Vagina (tissue), 2 donors: ENCODE measurements around the gene NKTR. TPM values are rescaled to one million over a fixed set of nuclear protein-coding genes. Genes with fewer than 3 reads are reported as not detected.

ENCODE experiments used
- DNase-seq, 2 donors: peaks; one replicate each; pipeline ENCODE4 v3.0.0-alpha.2; 2017; ENCODE audit errors: extremely low spot score in 2 of 2
- H3K27ac ChIP-seq: fragments of 200-600 bp; sonication (generic); one replicate; pipeline ENCODE4 v1.5.1; 2019
- H3K27me3 ChIP-seq: fragments of 200-600 bp; sonication (generic); one replicate; pipeline ENCODE4 v1.5.1; 2019
- H3K36me3 ChIP-seq, 2 donors: fragments of 200-600 bp; sonication (generic); one replicate each; pipeline ENCODE4 v1.5.1; 2017 to 2019
- H3K4me1 ChIP-seq: fragments of 200-600 bp; sonication (generic); one replicate; pipeline ENCODE4 v1.5.1; 2019
- H3K4me3 ChIP-seq, 2 donors: fragments of 200-600 bp; sonication (generic); 1 replicate in 1 of 2; 2 replicates in 1 of 2; pipeline ENCODE4 v1.5.1; 2016 to 2019
- H3K9me3 ChIP-seq: fragments of 200-600 bp; sonication (generic); one replicate; pipeline ENCODE4 v1.5.1; 2019
- CTCF ChIP-seq, 3 experiments: fragments of 450-650 bp in 2 of 3; fragments of 200-600 bp in 1 of 3; sonication (generic) in 1 of 3; IDR thresholded peaks; one replicate each; pipeline ENCODE4 v1.5.1; 2017 to 2019; ENCODE audit warnings: antibody characterized with exemption in 3 of 3, mild to moderate bottlenecking in 2 of 3, moderate library complexity in 2 of 3
- POLR2A ChIP-seq, 2 donors: fragments of 450-650 bp; IDR thresholded peaks; one replicate each; pipeline ENCODE4 v1.6.1; 2017; ENCODE audit warnings: antibody characterized with exemption in 2 of 2, mild to moderate bottlenecking in 2 of 2, moderate library complexity in 2 of 2
- POLR2AphosphoS5 ChIP-seq, 2 donors: sonication (generic); formaldehyde crosslinking; IDR thresholded peaks; one replicate each; pipeline ENCODE4 v1.9.0; 2017; ENCODE audit warnings: antibody characterized with exemption in 2 of 2, mild to moderate bottlenecking in 2 of 2, low read depth in 1 of 2; ENCODE audit not compliant: insufficient read depth in 1 of 2
- intact Hi-C: fragments of 100-400 bp; cut with DNase I; formaldehyde crosslinking; loops from one replicate; pipeline ENCODE4 v1.15.1; 2023
- total RNA-seq: library from RNA; depleted of rRNA; stranded (reverse); fragments of >200 nt; gene quantifications from one replicate; pipeline ENCODE4 v1.2.3, GENCODE V29; 2016

The NKTR gene
- total RNA-seq, 1 donor from 2014 or later = 128 TPM

GRCh38 chr3:42635111-42635510 is 34.6 kb downstream of the NKTR start:
- intact Hi-C loops = no loop called here
- peaks cover 11 to 89% of the 10 kb centered on the region in 2 donors for H3K36me3 ChIP-seq
- no peak for DNase-seq

GRCh38 chr3:42637001-42637400 is 36.5 kb downstream of the NKTR start:
- H3K9me3 ChIP-seq = no peaks in the 10 kb centered on the region
- no peak for DNase-seq
- no peak overlapping the region for H3K27ac ChIP-seq
- H3K4me1 ChIP-seq = no peaks in the 10 kb centered on the region
- H3K4me3 ChIP-seq = no peak overlapping the region
- H3K36me3 ChIP-seq = peaks cover 11 to 95% of the 10 kb centered on the region in 2 donors
- no peaks in the 10 kb centered on the region for H3K27me3 ChIP-seq
- intact Hi-C loops = no loop called here
- TF ChIP-seq POLR2A (IDR thresholded peaks at IDR 0.05) = no peak
- no peak for TF ChIP-seq CTCF (IDR thresholded peaks at IDR 0.05)
- no peak for TF ChIP-seq POLR2AphosphoS5 (IDR thresholded peaks at IDR 0.05; ENCODE audit: insufficient read depth in 1 of 2, low read depth in 1 of 2)

More at GRCh38 chr3:42635111-42635510, 34.6 kb downstream of the NKTR start:
- Histone ChIP-seq H3K4me3 (no peak overlapping the region), H3K27me3 (no peaks in the 10 kb centered on the region), H3K9me3 (no peaks in the 10 kb centered on the region), H3K4me1 (no peaks in the 10 kb centered on the region), H3K27ac (no peak overlapping the region)
- TF ChIP-seq CTCF (IDR thresholded peaks at IDR 0.05) (no peak), POLR2AphosphoS5 (IDR thresholded peaks at IDR 0.05; ENCODE audit: insufficient read depth in 1 of 2, low read depth in 1 of 2) (no peak), POLR2A (IDR thresholded peaks at IDR 0.05) (no peak)

GRCh38 chr3:42638339-42638842 is 37.9 kb downstream of the NKTR start:
- TF ChIP-seq POLR2A (IDR thresholded peaks at IDR 0.05) (no peak), POLR2AphosphoS5 (IDR thresholded peaks at IDR 0.05; ENCODE audit: insufficient read depth in 1 of 2, low read depth in 1 of 2) (no peak), CTCF (IDR thresholded peaks at IDR 0.05) (no peak)
- no peaks in the 10 kb centered on the region for H3K9me3 ChIP-seq
- no peak for DNase-seq

GRCh38 chr3:42639192-42639591 is 38.7 kb downstream of the NKTR start:
- no peak for DNase-seq
- intact Hi-C loops = no loop called here
- no peaks in the 10 kb centered on the region for H3K27me3 ChIP-seq
- H3K27ac ChIP-seq = peak overlapping the region; percentile 10
- peaks cover 4 to 94% of the 10 kb centered on the region in 2 donors for H3K36me3 ChIP-seq
- no peaks in the 10 kb centered on the region for H3K4me1 ChIP-seq
- no peak overlapping the region for H3K4me3 ChIP-seq
- H3K9me3 ChIP-seq = no peaks in the 10 kb centered on the region
- no peak for TF ChIP-seq POLR2A (IDR thresholded peaks at IDR 0.05)
- no peak for TF ChIP-seq POLR2AphosphoS5 (IDR thresholded peaks at IDR 0.05; ENCODE audit: insufficient read depth in 1 of 2, low read depth in 1 of 2)
- TF ChIP-seq CTCF (IDR thresholded peaks at IDR 0.05) = no peak

More at GRCh38 chr3:42638339-42638842, 37.9 kb downstream of the NKTR start:
- no peaks in the 10 kb centered on the region for H3K27me3 ChIP-seq
- H3K4me3 ChIP-seq = no peak overlapping the region
- intact Hi-C loops = no loop called here
- H3K4me1 ChIP-seq = no peaks in the 10 kb centered on the region
- H3K36me3 ChIP-seq = peaks cover 6 to 94% of the 10 kb centered on the region in 2 donors
- H3K27ac ChIP-seq = peak overlapping the region; percentile 10

GRCh38 chr3:42640129-42640528 is 39.6 kb downstream of the NKTR start:
- intact Hi-C loops = no loop called here
- no peak for DNase-seq
- H3K27me3 ChIP-seq = no peaks in the 10 kb centered on the region
- TF ChIP-seq POLR2A (IDR thresholded peaks at IDR 0.05) = no peak
- no peak for TF ChIP-seq POLR2AphosphoS5 (IDR thresholded peaks at IDR 0.05; ENCODE audit: insufficient read depth in 1 of 2, low read depth in 1 of 2)
- TF ChIP-seq CTCF (IDR thresholded peaks at IDR 0.05) = no peak
- no peak overlapping the region for H3K27ac ChIP-seq
- H3K36me3 ChIP-seq = peaks cover 4 to 97% of the 10 kb centered on the region in 2 donors
- H3K4me1 ChIP-seq = no peaks in the 10 kb centered on the region
- no peak overlapping the region for H3K4me3 ChIP-seq
- no peaks in the 10 kb centered on the region for H3K9me3 ChIP-seq
